Colonic mucosa (tissue), 4 donors: Measurements from ENCODE around the gene SLC12A7. TPM values are rescaled to one million over a fixed set of nuclear protein-coding genes. Genes with fewer than 3 reads are reported as not detected.

ENCODE experiments used
- DNase-seq: peaks from one replicate; pipeline ENCODE4 v3.0.0-alpha.2; 2020
- H3K27ac ChIP-seq: fragments of 200-600 bp; one replicate; pipeline ENCODE4 v1.8.0; 2021
- H3K27me3 ChIP-seq: fragments of 200-600 bp; one replicate; pipeline ENCODE4 v1.8.0; 2021
- H3K36me3 ChIP-seq: fragments of 200-600 bp; one replicate; pipeline ENCODE4 v1.8.0; 2021
- H3K4me1 ChIP-seq: fragments of 200-600 bp; one replicate; pipeline ENCODE4 v1.8.0; 2021; ENCODE audit warnings: mild to moderate bottlenecking
- H3K4me3 ChIP-seq: fragments of 200-600 bp; one replicate; pipeline ENCODE4 v1.8.0; 2021
- H3K9ac ChIP-seq, 2 donors: one replicate each; pipeline ENCODE4 v1.7.0; 2013; ENCODE audit warnings: control low read depth in 2 of 2, low read depth in 2 of 2, low read length in 2 of 2
- H3K9me3 ChIP-seq: fragments of 200-600 bp; one replicate; pipeline ENCODE4 v1.8.0; 2021
- CTCF ChIP-seq: fragments of 200-600 bp; IDR thresholded peaks from one replicate; pipeline ENCODE4 v1.8.0; 2022; ENCODE audit warnings: antibody characterized with exemption, mild to moderate bottlenecking
- intact Hi-C: fragments of 100-400 bp; cut with DNase I; formaldehyde crosslinking; loops from one replicate; pipeline ENCODE4 v1.14.1; 2022
- total RNA-seq, 2 donors: library from RNA; stranded (reverse); fragmentation: NEBNext Ultra II Directional in 1 of 2; extraction: Animal tissue kit (Norgen Biotek cat#: 25700) in 1 of 2; gene quantifications; one replicate each; pipeline ENCODE4 v1.2.1, GENCODE V29; 2021
- donor health status: healthy.
- donor health status: DM: no; HTN: no; CAD: no.
- donor health status: DM: no; HTN: no; CAD: no.

Gene SLC12A7
- total RNA-seq, 2 donors from 2014 or later: 64.6 to 81.2 TPM

DNA sequence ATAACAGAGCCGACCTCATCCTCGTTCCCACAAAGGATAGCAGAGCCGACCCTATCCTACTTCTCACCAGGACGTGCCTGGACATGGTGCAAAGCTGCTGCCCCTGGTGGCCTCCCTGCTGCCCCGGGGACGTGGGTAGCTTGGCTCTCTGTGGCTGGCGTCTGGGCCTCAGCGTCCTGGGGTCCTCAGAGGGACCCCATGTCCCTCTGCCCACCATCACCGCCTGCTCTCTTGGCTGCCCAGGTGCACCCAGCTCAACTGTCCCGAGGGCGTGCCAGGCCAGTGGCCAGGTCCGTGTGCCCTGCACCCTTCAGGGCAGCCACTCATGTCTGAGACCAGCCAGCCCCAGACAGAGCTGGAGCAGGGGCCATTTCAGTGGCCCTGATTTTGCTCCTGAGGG lies 94.8 kb downstream of the SLC12A7 start:
- Histone ChIP-seq H3K9me3 (no peaks in the 10 kb centered on the region), H3K27me3 (no peaks in the 10 kb centered on the region), H3K27ac (no peak overlapping the region), H3K9ac (no peak overlapping the region), H3K36me3 (no peaks in the 10 kb centered on the region), H3K4me3 (no peak overlapping the region), H3K4me1 (no peaks in the 10 kb centered on the region)
- DNase-seq: no peak
- TF ChIP-seq CTCF: no peak
- intact Hi-C loops: no loop called here

DNA sequence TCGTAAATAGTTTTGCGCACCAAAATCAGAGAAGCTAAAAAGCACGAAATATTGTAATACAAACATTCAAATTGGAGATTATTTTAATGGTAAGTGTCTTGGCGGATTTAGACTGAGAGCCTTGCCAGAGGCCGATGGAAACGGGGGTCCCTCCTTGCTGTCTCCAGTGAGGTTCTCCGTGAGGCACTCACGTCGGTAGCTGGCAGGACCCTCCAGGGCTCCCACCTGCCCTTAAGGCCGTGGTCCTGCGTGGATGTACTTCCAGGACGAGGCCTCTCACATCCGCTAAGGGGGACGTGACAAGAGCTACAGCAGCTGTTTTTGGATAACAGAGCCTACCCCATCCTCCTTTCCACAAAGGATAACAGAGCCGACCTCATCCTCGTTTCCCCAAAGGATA lies 95.4 kb downstream of the SLC12A7 start:
- no peak overlapping the region for H3K27ac ChIP-seq
- no peaks in the 10 kb centered on the region for H3K9me3 ChIP-seq
- no peaks in the 10 kb centered on the region for H3K4me1 ChIP-seq
- no peak overlapping the region for H3K9ac ChIP-seq
- no peak for TF ChIP-seq CTCF
- H3K4me3 ChIP-seq: no peak overlapping the region
- intact Hi-C loops: no loop called here
- peaks cover 2% of the 10 kb centered on the region for H3K27me3 ChIP-seq
- no peak for DNase-seq
- H3K36me3 ChIP-seq: no peaks in the 10 kb centered on the region

GRCh38 chr5:1016036-1016435 lies 95.8 kb downstream of the SLC12A7 start:
- H3K9ac ChIP-seq: no peak overlapping the region
- no peak for DNase-seq
- intact Hi-C loops: no loop called here
- H3K4me1 ChIP-seq: no peaks in the 10 kb centered on the region
- no peak overlapping the region for H3K4me3 ChIP-seq
- no peak overlapping the region for H3K27ac ChIP-seq
- no peaks in the 10 kb centered on the region for H3K9me3 ChIP-seq
- no peaks in the 10 kb centered on the region for H3K36me3 ChIP-seq
- H3K27me3 ChIP-seq: peaks cover 4% of the 10 kb centered on the region
- no peak for TF ChIP-seq CTCF

DNA sequence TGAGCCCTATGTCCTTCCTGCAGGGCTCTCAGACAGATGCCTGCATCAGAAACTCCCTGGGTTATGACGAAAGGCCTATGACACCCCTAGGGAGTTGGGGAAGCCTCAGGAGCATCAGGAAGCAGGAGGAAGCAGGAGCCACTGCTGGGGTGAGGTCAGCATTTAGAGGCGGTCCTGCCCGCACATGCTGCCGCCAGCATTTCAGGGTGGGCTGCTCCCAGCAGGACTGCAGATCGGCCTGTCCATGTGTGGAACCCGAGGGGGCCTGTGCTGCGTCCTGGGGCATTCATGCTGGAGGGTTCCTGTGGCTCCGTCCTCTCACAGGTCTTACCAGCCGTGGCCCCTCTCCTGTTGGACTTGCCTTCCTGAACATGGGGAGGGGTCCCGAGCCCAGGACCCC lies 96.4 kb downstream of the SLC12A7 start:
- no peak for DNase-seq
- intact Hi-C loops: no loop called here
- Histone ChIP-seq H3K27ac (no peak overlapping the region), H3K27me3 (peaks cover 9% of the 10 kb centered on the region), H3K36me3 (no peaks in the 10 kb centered on the region), H3K9ac (no peak overlapping the region), H3K4me3 (no peak overlapping the region), H3K4me1 (no peaks in the 10 kb centered on the region), H3K9me3 (no peaks in the 10 kb centered on the region)
- TF ChIP-seq CTCF: no peak

GRCh38 chr5:1014781-1015221 lies 97.1 kb downstream of the SLC12A7 start:
- intact Hi-C loops: loop anchor here (5.0 kb wide), 1 partner anchor 92 kb away; no protein-coding TSS in a partner anchor
- peaks cover 16% of the 10 kb centered on the region for H3K27me3 ChIP-seq
- no peaks in the 10 kb centered on the region for H3K36me3 ChIP-seq
- H3K4me3 ChIP-seq: no peak overlapping the region
- no peak overlapping the region for H3K27ac ChIP-seq
- no peak overlapping the region for H3K9ac ChIP-seq
- no peak for TF ChIP-seq CTCF
- no peaks in the 10 kb centered on the region for H3K4me1 ChIP-seq
- no peaks in the 10 kb centered on the region for H3K9me3 ChIP-seq
- DNase-seq: no peak

DNA sequence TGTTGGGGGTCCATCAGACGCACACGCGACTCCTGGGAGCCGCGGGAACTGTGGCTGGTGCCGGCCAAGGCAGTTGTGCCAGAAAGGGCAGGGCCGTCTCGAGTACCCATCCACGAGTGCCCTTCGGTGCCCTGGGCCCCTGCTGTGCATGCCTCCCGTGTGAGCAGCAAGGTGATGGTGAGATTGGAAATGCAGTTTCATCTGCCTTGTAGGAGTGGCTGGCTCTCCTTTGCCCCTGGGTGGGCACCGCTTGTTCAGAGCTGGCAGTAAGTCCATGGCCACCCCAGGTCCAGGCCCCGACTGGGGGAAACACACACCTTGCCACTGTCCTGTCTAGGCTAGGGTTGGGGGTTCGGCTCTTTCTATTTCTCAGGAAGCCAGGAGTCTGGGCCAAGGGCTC lies 97.5 kb downstream of the SLC12A7 start:
- TF ChIP-seq CTCF: no peak
- no peak overlapping the region for H3K4me3 ChIP-seq
- DNase-seq: no peak
- no peaks in the 10 kb centered on the region for H3K9me3 ChIP-seq
- peaks cover 21% of the 10 kb centered on the region for H3K27me3 ChIP-seq
- H3K27ac ChIP-seq: no peak overlapping the region
- no peaks in the 10 kb centered on the region for H3K36me3 ChIP-seq
- H3K9ac ChIP-seq: no peak overlapping the region
- no peaks in the 10 kb centered on the region for H3K4me1 ChIP-seq
- intact Hi-C loops: loop anchor here (5.0 kb wide), 1 partner anchor 92 kb away; no protein-coding TSS in a partner anchor
